CD14-positive monocyte (primary cell): Measurements from ENCODE around the gene NR2F2. TPM values are rescaled to one million over a fixed set of nuclear protein-coding genes. Genes with fewer than 3 reads are reported as not detected.
A peak's percentile ranks its signal among the peaks of the same experiment; 100 is the strongest.

Source experiments
- DNase-seq, 3 donors: peaks; one replicate each; pipeline ENCODE4 v3.0.0-alpha.2; 2011 to 2022
- H2AFZ ChIP-seq: 2 replicates; pipeline ENCODE4 v1.6.0; 2012; ENCODE audit warnings: mild to moderate bottlenecking, low read depth, low read length, inconsistent platforms; ENCODE audit not compliant: insufficient read depth, poor library complexity, severe bottlenecking
- H3K27ac ChIP-seq, 2 donors: 1 replicate in 1 of 2; 2 replicates in 1 of 2; pipeline ENCODE4 v1.5.1; 2012 to 2013; ENCODE audit warnings: low read length in 2 of 2, control low read depth in 1 of 2, inconsistent platforms in 1 of 2, low read depth in 1 of 2, mild to moderate bottlenecking in 1 of 2
- H3K27me3 ChIP-seq, 2 donors: one replicate each; pipeline versions ENCODE4 v1.6.0 to v1.6.1; 2011 to 2013; ENCODE audit warnings: low read length in 2 of 2; ENCODE audit not compliant: control insufficient read depth in 2 of 2, insufficient read depth in 2 of 2
- H3K36me3 ChIP-seq, 2 donors: replicated peaks in 1 of 2; 1 replicate in 1 of 2; 2 replicates in 1 of 2; pipeline versions ENCODE4 v1.5.1 to v1.6.1; 2012 to 2013; ENCODE audit warnings: low read length in 2 of 2, control low read depth in 1 of 2, inconsistent platforms in 1 of 2, mild to moderate bottlenecking in 1 of 2; ENCODE audit not compliant: insufficient read depth in 2 of 2, control insufficient read depth in 1 of 2
- H3K4me1 ChIP-seq, 2 donors: 1 replicate in 1 of 2; 2 replicates in 1 of 2; pipeline versions ENCODE4 v1.5.1 to v1.6.1; 2012 to 2013; ENCODE audit warnings: low read length in 2 of 2, control low read depth in 1 of 2, inconsistent platforms in 1 of 2, mild to moderate bottlenecking in 1 of 2, moderate library complexity in 1 of 2; ENCODE audit not compliant: insufficient read depth in 2 of 2, control insufficient read depth in 1 of 2
- H3K4me2 ChIP-seq: replicated peaks from 2 replicates; pipeline ENCODE3; 2012; ENCODE audit warnings: low read length, moderate library complexity, mild to moderate bottlenecking; ENCODE audit not compliant: poor library complexity, severe bottlenecking; ENCODE audit errors: extremely low read depth
- H3K4me3 ChIP-seq, 3 experiments: fragments of 200-600 bp in 1 of 3; sonication (generic) in 1 of 3; replicated peaks in 1 of 3; 1 replicate in 2 of 3; 2 replicates in 1 of 3; pipeline ENCODE4 v1.5.1; 2011 to 2013; ENCODE audit warnings: low read length in 3 of 3, mild to moderate bottlenecking in 3 of 3, control low read depth in 2 of 3, low read depth in 2 of 3, inconsistent platforms in 1 of 3, moderate library complexity in 1 of 3
- H3K79me2 ChIP-seq: 2 replicates; pipeline ENCODE4 v1.6.0; 2012; ENCODE audit warnings: mild to moderate bottlenecking, control low read depth, inconsistent platforms, low read length, moderate library complexity; ENCODE audit not compliant: insufficient read depth
- H3K9ac ChIP-seq: 2 replicates; pipeline ENCODE4 v1.6.0; 2017; ENCODE audit warnings: low read length, mild to moderate bottlenecking; ENCODE audit not compliant: insufficient read depth, poor library complexity, severe bottlenecking
- H3K9me3 ChIP-seq, 2 donors: replicated peaks in 1 of 2; 1 replicate in 1 of 2; 2 replicates in 1 of 2; pipeline versions ENCODE4 v1.5.1 to v1.6.1; 2012 to 2013; ENCODE audit warnings: low read length in 2 of 2, control low read depth in 1 of 2; ENCODE audit not compliant: control insufficient read depth in 1 of 2, insufficient read depth in 1 of 2
- H4K20me1 ChIP-seq: 2 replicates; pipeline ENCODE4 v1.6.0; 2012; ENCODE audit warnings: mild to moderate bottlenecking, low read length, control low read depth, moderate library complexity; ENCODE audit not compliant: insufficient read depth
- H3K27ac Mint-ChIP-seq, 7 donors: one replicate each; pipeline ENCODE4 v1.8.0; 2020; ENCODE audit warnings: mild to moderate bottlenecking in 7 of 7, mixed read lengths in 7 of 7, moderate library complexity in 6 of 7, inconsistent platforms in 2 of 7
- H3K27me3 Mint-ChIP-seq, 3 donors: one replicate each; pipeline ENCODE4 v1.8.0; 2021 to 2022; ENCODE audit warnings: low read depth in 3 of 3, mild to moderate bottlenecking in 3 of 3, mixed read lengths in 3 of 3, moderate library complexity in 3 of 3, inconsistent platforms in 1 of 3
- H3K36me3 Mint-ChIP-seq, 2 donors: one replicate each; pipeline ENCODE4 v1.8.0; 2020; ENCODE audit warnings: mixed read lengths in 2 of 2, inconsistent platforms in 1 of 2, mild to moderate bottlenecking in 1 of 2
- H3K4me1 Mint-ChIP-seq: one replicate; pipeline ENCODE4 v1.8.0; 2020; ENCODE audit warnings: mild to moderate bottlenecking, mixed read lengths
- H3K4me3 Mint-ChIP-seq, 2 donors: one replicate each; pipeline ENCODE4 v1.8.0; 2020; ENCODE audit warnings: mild to moderate bottlenecking in 2 of 2, mixed read lengths in 2 of 2, moderate library complexity in 1 of 2
- H3K9me3 Mint-ChIP-seq, 7 donors: one replicate each; pipeline ENCODE4 v1.8.0; 2020 to 2022; ENCODE audit warnings: mixed read lengths in 7 of 7, mild to moderate bottlenecking in 6 of 7, moderate library complexity in 6 of 7, inconsistent platforms in 2 of 7
- WGBS: methylation state at CpG from one replicate; pipeline ENCODE4 v1.1.5; 2013; ENCODE audit warnings: missing lambda C conversion rate; ENCODE audit not compliant: insufficient coverage; 5-methylcytosine and 5-hydroxymethylcytosine counted together
- intact Hi-C, 2 donors: fragments of 100-400 bp; cut with micrococcal nuclease; formaldehyde crosslinking; loops; one replicate each; pipeline versions ENCODE4 v1.15.0 to v1.15.1; 2023
- polyA plus RNA-seq, 3 donors: library from polyadenylated mRNA; depleted of rRNA in 1 of 3; unstranded in 2 of 3; stranded (reverse) in 1 of 3; fragments of 300-500 nt in 2 of 3; fragments of >200 nt in 1 of 3; fragmentation: Illumina TruSeq in 2 of 3; gene quantifications; 1 replicate in 2 of 3; 2 replicates in 1 of 3; pipeline ENCODE4 v1.2.3, GENCODE V29; 2012 to 2021
- TF ChIP-seq, protein P1 (sequence below): fragments of 200-600 bp; IDR thresholded peaks from one replicate; pipeline ENCODE4 v1.8.0; 2022; ENCODE audit warnings: antibody characterized with exemption, mild to moderate bottlenecking

Gene NR2F2
- polyA plus RNA-seq, 3 donors: not detected

DNA sequence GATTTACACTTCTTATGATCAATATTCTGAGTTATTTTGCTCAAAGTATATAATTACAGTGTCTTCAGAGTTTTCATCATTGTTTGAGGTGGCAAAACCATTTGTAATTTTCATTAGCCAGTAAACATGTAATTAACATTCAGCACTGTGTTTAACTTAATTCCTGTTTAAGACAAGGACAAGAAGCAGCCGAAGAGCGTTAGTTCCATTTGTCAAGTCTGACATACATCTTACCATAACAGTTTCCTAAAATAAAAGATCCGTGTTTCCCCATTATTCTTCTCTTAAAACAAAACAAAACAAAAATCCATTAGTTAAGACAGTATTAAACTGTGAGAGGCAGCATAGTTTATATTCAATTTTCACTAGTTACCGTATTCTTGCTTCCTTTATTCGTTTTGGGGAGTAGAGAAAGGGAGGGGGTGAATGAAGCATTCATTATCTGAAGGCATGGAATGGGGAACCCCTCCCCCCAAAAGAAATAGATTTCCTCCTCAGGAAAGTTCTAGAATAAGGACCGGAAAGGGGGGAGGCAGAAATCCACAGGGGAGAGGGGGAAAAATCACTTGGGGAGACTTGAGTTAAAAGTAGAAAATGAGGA, 5.5 kb upstream of the NR2F2 start:
- 6% methylated on average over 3 of the region's 6 CpGs for WGBS
- no peaks in the 10 kb centered on the region for H4K20me1 ChIP-seq
- peaks cover 9 to 14% of the 10 kb centered on the region in 2 donors for H3K4me1 ChIP-seq
- no peak for DNase-seq
- no peak overlapping the region for H2AFZ ChIP-seq
- no peaks in the 10 kb centered on the region for H3K79me2 ChIP-seq
- H3K4me3 Mint-ChIP-seq: peak overlapping the region in 1 of 2 donors; percentile 88
- peaks cover 4 to 28% (median 15%) of the 10 kb centered on the region in 7 donors for H3K9me3 Mint-ChIP-seq
- peaks cover 92 to 99% of the 10 kb centered on the region in 2 donors for H3K27me3 ChIP-seq
- peaks cover 3 to 14% of the 10 kb centered on the region in 2 donors for H3K36me3 Mint-ChIP-seq
- no peak overlapping the region for H3K4me3 ChIP-seq
- no peak overlapping the region for H3K9ac ChIP-seq
- intact Hi-C loops: no loop called here
- no peak overlapping the region for H3K27ac ChIP-seq
- H3K27ac Mint-ChIP-seq: no peak overlapping the region
- peaks cover 12% of the 10 kb centered on the region for H3K4me1 Mint-ChIP-seq
- no peak overlapping the region for H3K4me2 ChIP-seq
- no peaks in the 10 kb centered on the region for H3K36me3 ChIP-seq
- peaks cover 6 to 62% of the 10 kb centered on the region in 2 donors for H3K9me3 ChIP-seq
- H3K27me3 Mint-ChIP-seq: peaks cover 91 to 98% (median 97%) of the 10 kb centered on the region in 3 donors
- TF ChIP-seq, protein P1, sequence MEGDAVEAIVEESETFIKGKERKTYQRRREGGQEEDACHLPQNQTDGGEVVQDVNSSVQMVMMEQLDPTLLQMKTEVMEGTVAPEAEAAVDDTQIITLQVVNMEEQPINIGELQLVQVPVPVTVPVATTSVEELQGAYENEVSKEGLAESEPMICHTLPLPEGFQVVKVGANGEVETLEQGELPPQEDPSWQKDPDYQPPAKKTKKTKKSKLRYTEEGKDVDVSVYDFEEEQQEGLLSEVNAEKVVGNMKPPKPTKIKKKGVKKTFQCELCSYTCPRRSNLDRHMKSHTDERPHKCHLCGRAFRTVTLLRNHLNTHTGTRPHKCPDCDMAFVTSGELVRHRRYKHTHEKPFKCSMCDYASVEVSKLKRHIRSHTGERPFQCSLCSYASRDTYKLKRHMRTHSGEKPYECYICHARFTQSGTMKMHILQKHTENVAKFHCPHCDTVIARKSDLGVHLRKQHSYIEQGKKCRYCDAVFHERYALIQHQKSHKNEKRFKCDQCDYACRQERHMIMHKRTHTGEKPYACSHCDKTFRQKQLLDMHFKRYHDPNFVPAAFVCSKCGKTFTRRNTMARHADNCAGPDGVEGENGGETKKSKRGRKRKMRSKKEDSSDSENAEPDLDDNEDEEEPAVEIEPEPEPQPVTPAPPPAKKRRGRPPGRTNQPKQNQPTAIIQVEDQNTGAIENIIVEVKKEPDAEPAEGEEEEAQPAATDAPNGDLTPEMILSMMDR: no peak

DNA sequence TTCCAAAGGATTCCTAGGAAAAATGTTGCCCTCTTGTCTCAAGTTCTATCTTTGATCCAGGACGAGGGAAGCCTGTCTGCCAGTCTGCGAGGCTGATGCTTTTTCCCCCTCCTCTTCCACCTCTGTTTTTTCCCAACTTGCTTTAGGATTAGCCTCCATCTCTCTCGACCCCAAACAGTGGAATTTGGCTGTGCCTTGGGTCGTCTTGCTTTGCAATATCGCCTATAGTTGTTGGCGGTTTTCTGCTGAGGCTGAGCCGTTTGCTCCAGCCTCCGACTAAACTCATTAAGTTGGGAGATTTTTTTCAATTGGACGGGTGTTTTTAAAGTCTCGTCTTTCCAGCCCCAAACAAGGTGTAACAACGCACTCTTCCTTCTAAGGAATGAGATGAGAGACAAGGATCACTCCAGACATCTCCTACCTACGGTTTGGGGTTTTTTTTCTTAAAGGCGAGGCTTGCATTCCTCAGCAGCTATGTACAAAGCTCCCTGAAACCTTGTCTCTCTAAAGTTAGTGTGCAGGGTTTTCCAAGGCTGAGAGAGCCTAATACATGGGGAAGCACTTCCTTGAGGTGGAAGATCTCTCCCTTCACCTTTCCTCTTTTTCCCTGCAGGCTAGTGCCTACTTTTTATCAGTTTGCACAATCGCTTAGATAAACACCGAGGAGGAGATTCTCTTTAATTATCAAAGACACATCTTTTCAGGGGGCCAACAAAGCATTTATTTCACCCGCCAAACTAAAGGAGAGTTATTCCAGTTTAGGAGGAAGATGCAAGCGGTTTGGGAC, 4.8 kb upstream of the NR2F2 start:
- no peak overlapping the region for H3K4me2 ChIP-seq
- intact Hi-C loops: no loop called here
- no peaks in the 10 kb centered on the region for H3K79me2 ChIP-seq
- no peak overlapping the region for H3K9ac ChIP-seq
- H3K9me3 Mint-ChIP-seq: peaks cover 7 to 33% (median 18%) of the 10 kb centered on the region in 7 donors
- peaks cover 10 to 18% of the 10 kb centered on the region in 2 donors for H3K4me1 ChIP-seq
- no peak for DNase-seq
- H3K4me1 Mint-ChIP-seq: peaks cover 16% of the 10 kb centered on the region
- H3K4me3 ChIP-seq: no peak overlapping the region
- peaks cover 8 to 64% of the 10 kb centered on the region in 2 donors for H3K9me3 ChIP-seq
- no peaks in the 10 kb centered on the region for H4K20me1 ChIP-seq
- no peak overlapping the region for H2AFZ ChIP-seq
- H3K27ac Mint-ChIP-seq: no peak overlapping the region
- 20% methylated on average over 2 of the region's 17 CpGs for WGBS
- H3K36me3 Mint-ChIP-seq: peaks cover 6 to 17% of the 10 kb centered on the region in 2 donors
- TF ChIP-seq, protein P1: no peak
- H3K27me3 Mint-ChIP-seq: peaks cover 90 to 99% (median 95%) of the 10 kb centered on the region in 3 donors
- peak overlapping the region in 1 of 2 donors; percentile 88 for H3K4me3 Mint-ChIP-seq
- peaks cover 89 to 97% of the 10 kb centered on the region in 2 donors for H3K27me3 ChIP-seq
- no peak overlapping the region for H3K27ac ChIP-seq
- no peaks in the 10 kb centered on the region for H3K36me3 ChIP-seq
